C4-2B (cell line): ENCODE data around the gene RASAL2.

Source experiments
- H3K27ac ChIP-seq: fragments of 450-650 bp; 2 replicates; pipeline ENCODE4 v1.5.1; 2017
- ZFX ChIP-seq: fragments of 450-650 bp; IDR thresholded peaks from 2 replicates; pipeline ENCODE4 v1.6.1; 2017
- TF ChIP-seq, protein P1 (sequence below): fragments of 450-650 bp; conservative IDR thresholded peaks from 2 replicates; pipeline ENCODE4 v1.5.1; 2017; ENCODE audit warnings: mild to moderate bottlenecking

RASAL2 gene

GRCh38 chr1:178516110-178516509, 422.2 kb downstream of the RASAL2 start:
- TF ChIP-seq, protein P1, sequence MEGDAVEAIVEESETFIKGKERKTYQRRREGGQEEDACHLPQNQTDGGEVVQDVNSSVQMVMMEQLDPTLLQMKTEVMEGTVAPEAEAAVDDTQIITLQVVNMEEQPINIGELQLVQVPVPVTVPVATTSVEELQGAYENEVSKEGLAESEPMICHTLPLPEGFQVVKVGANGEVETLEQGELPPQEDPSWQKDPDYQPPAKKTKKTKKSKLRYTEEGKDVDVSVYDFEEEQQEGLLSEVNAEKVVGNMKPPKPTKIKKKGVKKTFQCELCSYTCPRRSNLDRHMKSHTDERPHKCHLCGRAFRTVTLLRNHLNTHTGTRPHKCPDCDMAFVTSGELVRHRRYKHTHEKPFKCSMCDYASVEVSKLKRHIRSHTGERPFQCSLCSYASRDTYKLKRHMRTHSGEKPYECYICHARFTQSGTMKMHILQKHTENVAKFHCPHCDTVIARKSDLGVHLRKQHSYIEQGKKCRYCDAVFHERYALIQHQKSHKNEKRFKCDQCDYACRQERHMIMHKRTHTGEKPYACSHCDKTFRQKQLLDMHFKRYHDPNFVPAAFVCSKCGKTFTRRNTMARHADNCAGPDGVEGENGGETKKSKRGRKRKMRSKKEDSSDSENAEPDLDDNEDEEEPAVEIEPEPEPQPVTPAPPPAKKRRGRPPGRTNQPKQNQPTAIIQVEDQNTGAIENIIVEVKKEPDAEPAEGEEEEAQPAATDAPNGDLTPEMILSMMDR = no peak
- no peak for TF ChIP-seq ZFX
- H3K27ac ChIP-seq = no peak overlapping the region

DNA sequence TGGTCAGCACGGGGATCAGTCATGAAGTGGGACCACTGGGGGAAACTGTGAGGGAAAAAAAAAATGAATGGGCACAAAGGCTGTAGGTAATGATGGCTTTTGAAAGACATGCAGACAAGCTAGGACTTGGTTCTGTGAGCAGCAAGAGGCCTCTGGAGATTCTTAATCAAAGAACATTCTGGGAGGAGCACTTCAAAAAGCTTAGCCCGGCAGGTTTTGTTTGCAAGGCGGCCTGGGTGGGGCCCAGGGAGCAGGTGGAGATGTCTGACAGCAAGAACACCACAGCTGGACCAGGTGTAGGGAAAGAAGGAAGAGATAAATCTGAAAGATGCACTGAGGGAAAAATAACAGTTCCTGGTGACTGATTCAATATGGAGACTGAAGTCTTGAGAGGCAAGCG, 425.0 kb downstream of the RASAL2 start:
- no peak for TF ChIP-seq ZFX
- H3K27ac ChIP-seq = no peak overlapping the region

DNA sequence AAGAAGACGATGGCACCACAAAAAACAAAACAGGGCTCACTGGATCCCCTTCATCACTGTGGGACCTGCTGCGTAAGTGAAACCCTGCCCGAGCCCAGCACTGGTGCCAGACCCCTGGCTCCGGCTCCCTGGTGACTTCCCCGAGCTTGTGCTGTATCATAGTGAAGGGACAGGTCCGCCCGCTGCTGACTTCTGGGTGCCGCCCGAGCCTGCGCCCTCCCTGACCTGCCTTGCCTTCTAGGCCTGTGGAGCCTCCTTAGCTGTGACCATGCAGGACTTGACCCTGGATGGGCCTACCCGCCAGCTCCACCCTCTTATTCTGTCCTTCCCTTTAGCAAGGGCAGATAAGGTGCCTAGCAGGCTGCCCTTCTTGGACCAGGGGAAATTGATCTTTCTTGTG, 426.9 kb downstream of the RASAL2 start:
- TF ChIP-seq ZFX = no peak
- TF ChIP-seq, protein P1 = no peak
- H3K27ac ChIP-seq = no peak overlapping the region

DNA sequence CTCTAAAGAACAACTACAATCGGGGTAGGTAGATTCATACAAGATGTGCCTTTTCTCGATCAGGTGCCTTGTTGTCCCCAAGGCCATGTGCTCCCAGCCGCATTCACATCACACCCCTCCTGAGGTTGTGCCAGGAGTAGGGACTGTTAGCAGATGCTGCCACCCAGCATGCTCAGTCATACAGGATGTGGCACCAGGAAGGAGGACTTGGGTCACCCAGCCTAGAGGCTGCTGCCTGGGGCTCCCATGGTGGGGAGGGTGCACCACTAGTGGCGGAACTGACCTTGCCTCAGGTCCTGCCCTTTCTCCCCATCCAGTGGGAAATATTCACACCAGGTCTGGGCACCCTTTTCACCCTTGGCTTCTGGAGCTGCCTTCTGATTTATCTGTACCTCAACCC, 427.3 kb downstream of the RASAL2 start:
- H3K27ac ChIP-seq = no peak overlapping the region
- no peak for TF ChIP-seq ZFX
- TF ChIP-seq, protein P1 = no peak

GRCh38 chr1:178527117-178527516, 433.2 kb downstream of the RASAL2 start:
- TF ChIP-seq, protein P1 = no peak
- no peak for TF ChIP-seq ZFX
- no peak overlapping the region for H3K27ac ChIP-seq

DNA sequence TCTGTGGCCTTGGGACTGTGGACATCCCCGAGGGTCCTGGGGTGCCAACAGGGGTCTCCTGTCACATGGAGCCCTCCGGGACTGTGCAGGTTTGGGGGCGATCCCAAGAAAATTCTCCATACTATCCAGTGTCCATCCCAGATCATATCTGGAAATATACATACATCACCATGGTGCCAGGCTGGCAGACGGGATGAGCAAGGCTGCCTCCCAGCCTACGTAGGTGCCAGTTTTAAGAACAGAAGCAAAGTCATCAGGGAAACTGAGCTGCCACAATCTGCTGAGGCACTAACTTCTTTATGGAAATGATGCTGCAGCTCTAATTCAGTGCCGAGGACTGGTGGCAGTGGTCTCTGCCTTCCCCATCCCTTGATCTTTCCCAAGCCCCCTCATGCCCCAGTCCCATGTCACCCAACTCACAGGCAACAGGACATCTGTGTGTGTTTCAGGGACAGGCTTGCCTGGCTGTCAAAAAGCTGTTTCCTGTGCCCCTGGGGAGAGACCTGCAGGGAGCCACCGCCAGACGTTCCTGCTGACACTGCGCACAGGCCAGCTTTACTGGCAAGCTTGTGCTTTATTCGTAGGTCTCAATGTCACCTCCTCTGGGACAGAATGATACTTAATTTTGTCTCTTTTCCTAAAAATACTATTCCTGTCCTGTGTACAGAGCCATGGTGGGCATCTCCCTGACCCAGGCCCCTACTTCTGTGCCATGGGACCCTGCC, 434.5 kb downstream of the RASAL2 start:
- H3K27ac ChIP-seq = no peak overlapping the region
- TF ChIP-seq ZFX = no peak
- TF ChIP-seq, protein P1 = no peak

GRCh38 chr1:178528953-178529335, 435.0 kb downstream of the RASAL2 start:
- TF ChIP-seq, protein P1 = no peak
- TF ChIP-seq ZFX = no peak
- no peak overlapping the region for H3K27ac ChIP-seq

DNA sequence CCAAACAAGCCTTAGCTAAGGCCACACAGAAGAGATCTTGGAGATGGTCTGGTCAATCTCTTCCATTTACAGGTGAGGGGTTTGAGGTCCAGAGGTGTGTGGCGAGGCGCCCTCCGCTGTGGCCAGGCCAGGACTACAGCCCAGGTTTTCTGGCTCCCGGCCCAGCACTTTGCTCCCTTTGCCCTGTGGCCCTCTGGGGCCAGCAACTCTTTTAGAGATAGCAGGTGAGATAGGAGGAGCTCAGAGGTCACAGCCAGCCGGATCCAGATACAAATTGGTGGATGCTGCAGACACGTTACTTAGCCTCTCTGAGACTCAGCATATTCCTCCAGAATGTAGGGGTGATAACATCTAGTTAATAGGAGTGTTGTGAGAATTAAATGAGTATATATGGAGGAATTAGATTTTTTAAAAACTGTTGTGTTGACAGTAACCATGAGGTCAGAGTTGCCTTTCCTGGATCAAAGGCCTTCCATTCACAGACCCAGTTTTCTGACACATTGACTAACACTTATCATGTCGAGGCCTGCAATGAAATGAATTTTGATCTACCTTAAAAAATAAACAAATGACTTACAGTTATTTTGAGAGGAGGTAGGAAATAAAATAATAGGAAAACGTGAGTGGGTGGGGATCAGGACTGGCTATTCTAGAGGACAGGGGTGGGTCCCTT, 435.6 kb downstream of the RASAL2 start:
- no peak for TF ChIP-seq ZFX
- TF ChIP-seq, protein P1 = no peak

More for the DNA sequence above, 435.6 kb downstream of the RASAL2 start:
- no peak overlapping the region for H3K27ac ChIP-seq
